ENCODE data around the gene TUBA1B.

GRCh38 chr12:49084438-49084837 is 46.8 kb downstream of the TUBA1B start:
- TF ChIP-seq CTCF (IDR thresholded peaks at IDR 0.05) (no peak), POLR2A (IDR thresholded peaks at IDR 0.05) (no peak)

Measured in testis (tissue), 2 donors.